HG02852 (cell line): ENCODE measurements around the gene GLIS1.

ENCODE experiments used
- ATAC-seq: cut with Tn5 transposase; IDR thresholded peaks from one replicate; pipeline ENCODE4 v1.9.1; 2021; ENCODE audit warnings: mild to moderate bottlenecking, moderate library complexity; ENCODE audit not compliant: unreplicated experiment

Gene GLIS1

DNA sequence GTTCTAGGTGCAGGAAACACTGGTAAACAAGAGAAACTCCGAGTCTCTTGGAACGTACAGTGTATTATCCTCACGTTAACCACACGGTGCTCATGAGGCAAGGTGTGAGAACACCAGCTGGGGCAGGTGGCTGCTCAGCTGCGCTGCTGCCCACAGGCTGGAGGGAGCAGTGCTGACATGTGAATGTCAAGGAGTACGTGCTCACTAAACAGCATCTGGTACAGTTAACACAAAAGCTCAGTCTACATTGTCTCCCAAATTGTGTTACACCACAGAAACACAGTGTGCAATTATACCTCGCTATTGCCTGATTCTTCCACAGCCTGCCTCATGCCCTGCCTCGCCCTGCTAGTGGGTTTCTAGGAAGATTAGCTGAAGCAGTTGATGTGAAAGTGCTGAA is 138.4 kb downstream of the GLIS1 start:
- ATAC-seq, result no peak

- no peak for ATAC-seq
Measured at GRCh38 chr1:53600001-53600400, 139.0 kb downstream of the GLIS1 start.

DNA sequence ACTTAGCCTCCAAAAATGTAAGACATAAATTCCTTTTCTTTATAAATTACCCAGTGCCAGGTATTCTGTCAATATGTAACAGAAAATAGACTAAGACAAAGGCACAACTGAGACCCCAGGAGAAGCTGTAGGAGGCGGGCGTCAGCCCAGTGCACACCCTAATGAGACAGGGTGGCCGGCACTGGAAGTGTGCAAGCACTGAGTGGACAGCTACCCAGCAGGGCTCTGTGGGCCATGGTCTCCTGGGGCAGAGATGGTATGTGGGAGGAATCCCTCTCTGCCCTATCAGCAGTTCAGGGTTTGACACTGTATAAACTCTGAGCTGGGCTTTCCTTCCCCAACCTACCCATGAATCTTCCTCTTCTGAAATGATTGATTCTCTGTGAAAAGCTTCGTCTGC is 139.5 kb downstream of the GLIS1 start:
- ATAC-seq, result no peak

DNA sequence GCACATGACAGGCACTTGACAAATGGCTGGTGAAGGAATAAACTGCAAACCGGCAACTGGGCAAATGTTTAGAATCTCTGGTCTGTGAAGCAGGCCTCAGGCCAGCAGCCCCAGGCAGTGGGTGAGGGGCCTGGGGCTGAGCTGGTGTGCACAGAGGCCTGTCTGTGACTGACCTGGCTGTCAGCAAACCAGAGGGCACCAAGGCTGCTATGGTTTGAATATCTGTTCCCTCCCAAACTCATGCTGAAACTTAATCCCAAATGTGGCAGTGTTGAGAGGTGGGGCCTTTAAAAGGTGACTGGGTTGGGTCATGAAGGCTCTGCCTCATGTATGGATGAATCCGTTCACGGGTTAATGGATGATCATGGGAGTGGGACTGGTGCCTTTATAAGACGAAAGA is 140.0 kb downstream of the GLIS1 start:
- no peak for ATAC-seq

- no peak for ATAC-seq
Measured at GRCh38 chr1:53595906-53596305, 143.1 kb downstream of the GLIS1 start.

- no peak for ATAC-seq
Measured at GRCh38 chr1:53594391-53595180, 144.4 kb downstream of the GLIS1 start.

- ATAC-seq, result no peak
Measured at GRCh38 chr1:53593758-53594380, 145.1 kb downstream of the GLIS1 start.

- ATAC-seq, result no peak
Measured at GRCh38 chr1:53592985-53593757, 145.8 kb downstream of the GLIS1 start.

DNA sequence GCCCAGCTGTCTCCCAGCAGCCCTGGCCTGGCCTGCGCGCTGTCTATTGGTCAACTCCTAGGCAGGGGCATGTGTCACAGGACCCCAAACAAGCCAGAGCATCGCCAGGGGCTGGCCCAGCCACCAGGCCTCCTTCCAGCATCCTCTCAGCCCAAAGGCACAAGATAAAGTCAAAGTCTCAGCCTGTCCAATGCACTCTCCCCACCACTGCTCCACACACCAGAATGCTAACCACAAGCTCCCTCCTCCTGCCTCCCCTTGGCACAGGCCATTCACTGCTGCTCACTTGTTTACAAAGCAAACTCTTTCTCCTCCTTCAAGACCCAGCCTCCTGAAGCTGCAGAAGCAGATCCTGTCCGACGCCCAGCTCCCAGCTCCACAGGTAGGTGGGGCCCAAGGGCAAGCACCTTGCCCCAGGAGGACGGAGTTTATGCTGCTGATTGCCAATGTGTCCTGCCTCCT is 146.4 kb downstream of the GLIS1 start:
- ATAC-seq, result no peak

DNA sequence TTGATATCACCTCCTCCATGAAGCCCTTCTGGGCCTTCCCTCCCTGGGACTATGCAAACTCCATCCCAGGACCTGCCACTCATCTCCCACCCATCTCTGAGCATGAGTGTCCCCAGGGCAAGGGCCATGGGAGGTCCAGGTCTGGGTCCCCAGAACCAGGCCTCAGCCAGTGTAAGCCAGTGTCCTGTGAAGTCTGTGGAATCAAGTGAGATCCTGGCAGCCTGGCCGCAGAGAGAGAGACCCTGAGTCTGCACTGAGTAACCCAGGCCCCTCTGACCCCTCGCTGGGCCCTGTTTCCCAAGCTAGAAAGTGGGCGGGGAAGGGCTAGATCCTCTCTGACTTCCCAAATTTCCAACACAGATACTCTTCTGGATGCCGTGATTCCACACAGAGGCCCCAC is 147.0 kb downstream of the GLIS1 start:
- no peak for ATAC-seq

DNA sequence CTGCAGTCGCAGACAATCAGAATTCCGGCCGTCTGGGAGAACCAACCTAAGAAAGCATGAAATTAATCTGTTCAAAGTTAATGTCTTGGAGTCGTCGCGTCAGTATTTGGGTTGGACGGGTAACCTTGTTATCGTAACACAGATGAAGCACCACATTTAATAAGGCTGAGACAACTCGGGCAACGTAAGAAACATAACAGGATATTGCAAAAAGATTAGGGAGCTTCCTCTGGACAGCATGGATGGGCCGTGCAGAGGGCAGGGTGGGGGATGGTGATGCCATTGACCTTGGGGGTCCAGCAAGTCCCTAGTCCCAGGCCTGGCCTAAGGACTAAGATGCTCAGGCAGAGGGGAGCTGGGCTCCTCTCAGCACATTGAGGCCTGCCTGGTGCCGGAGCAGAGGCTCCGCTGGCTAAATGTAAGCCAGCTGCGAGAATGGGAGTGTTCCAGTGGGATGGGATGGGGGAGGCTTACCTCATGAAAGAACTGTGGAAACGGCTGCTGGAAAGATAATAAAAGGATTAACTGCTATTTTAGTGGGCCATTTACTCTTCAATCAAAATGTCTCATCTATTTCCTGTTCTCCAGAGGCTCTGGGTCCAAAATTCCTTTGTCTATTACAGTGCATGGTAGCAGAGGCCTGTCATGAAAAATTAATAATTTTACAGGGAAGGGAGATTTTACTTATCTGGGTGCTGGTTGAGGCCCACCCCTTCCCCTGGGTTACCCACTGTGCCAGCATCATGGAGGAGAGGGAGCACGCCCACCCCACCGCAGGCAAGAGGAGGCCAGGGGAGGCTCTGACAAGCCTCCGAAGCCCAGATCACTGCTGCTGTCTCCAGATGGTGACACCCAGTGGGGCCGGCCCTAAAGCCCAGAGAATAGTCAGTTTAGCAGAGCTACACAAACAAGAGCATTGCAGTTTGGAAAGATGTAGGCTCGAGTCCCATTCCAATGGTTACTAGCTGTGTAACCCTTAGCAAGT is 148.1 kb downstream of the GLIS1 start:
- ATAC-seq, result no peak

GRCh38 chr1:53590104-53590503 is 148.9 kb downstream of the GLIS1 start:
- no peak for ATAC-seq

- no peak for ATAC-seq
Measured at GRCh38 chr1:53589043-53589887, 149.7 kb downstream of the GLIS1 start.

DNA sequence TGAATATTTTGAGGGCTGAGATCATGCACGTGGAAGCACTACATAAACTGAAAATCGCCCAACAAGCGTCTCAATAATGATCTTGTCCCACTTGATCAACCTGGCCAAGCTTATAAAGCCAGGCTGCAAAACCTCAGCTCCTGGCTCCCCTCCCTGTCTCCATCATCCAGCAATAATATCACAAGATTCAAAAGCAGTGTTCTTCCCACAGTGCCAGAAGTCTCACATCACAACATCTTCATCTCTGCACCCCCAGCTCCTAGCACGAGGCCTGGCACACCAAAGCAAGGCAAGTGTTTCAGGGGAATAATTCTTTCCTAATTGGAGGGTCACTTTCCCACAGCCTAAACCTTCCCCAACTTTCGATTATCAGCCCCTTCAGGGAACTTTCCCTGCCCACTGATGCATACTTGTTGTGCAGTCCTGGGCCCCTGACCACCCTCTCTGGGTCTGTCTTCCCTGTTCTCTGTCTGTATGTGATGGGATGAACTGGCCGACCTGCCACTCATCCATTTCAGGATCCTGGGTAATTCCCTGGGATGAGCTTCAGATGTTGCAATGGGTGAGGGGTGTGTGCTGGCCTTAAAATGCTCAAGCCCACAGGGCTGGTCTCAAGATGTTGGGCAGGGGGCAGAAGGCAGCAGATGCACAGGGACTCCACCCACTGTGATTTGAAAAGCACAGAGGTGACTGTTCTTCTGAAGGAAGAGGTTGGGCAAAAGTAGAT is 150.7 kb downstream of the GLIS1 start:
- ATAC-seq, result no peak

GRCh38 chr1:53587252-53587988 is 151.5 kb downstream of the GLIS1 start:
- ATAC-seq, result no peak

DNA sequence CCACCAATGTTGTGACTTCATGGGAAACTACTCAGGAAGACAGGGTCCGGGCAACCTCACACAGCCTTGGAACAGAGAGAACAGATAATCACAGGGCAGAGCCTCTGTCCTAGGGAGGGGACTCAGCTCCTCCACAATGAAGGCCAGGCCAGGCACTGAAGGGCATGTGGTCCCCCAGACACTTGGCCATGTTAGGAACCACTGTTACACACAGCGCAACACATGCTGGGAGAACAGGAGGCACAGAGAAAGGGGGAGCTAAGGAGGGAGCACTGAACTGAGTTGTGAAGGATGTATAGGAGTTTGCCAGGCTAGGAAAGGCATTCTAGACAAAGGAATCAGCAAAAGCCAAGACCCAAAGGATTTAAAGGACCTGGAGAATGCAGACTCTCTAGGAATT is 152.2 kb downstream of the GLIS1 start:
- no peak for ATAC-seq

DNA sequence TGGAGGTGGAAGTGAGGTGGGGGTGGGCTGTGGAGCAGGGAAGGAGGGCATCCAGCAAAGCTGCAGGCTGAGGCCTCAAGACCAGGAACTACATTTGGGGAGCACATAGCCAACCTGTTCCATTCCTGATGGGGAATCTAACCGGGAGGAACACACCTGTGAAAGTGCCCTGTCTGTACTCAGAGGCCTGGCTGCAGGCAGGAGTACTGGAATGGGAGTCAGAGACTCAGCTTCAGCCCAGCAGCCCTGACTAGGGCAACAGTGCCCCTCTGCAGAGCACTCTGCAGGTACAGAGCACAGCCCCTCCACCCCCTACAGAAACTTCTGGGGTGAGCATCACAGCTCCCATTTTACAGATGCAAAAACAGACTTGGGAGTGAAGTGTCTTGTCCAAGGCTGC is 153.4 kb downstream of the GLIS1 start:
- ATAC-seq, result no peak

DNA sequence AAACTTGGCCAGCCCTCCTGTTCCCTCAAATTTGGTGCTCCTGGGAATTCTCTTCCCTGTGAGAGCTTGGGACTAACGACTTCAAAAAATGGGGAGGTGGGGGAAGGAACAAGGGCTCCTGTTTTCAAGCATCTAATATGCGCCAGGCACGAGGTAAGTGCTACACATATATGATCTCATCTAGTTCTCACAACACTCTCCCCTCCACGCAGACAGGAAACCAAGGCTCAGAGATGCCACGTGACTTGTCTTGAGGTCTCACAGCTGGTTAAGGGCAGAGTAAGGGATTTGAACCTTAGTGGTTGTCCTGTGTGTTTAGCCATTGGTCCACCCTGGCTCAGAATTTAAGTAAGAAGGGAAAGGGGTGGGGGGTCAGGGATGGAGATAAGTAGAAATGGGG is 153.8 kb downstream of the GLIS1 start:
- no peak for ATAC-seq

DNA sequence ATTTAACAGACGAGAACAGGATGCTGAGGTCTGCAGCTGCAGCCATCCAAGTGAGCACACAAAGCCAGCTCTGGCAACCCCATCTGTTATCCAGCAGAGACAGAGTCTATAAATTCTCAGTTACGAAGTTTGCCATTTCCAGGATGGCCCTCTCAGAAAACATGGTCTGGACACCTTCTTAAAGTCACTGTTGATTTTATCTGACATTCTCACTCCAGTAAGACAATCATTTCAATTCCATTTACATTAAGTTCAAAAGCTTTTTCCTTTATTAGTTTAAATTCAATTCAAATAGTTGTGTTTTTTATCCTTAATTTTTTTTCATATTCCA is 154.2 kb downstream of the GLIS1 start:
- no peak for ATAC-seq
